Skeletal muscle satellite cell (primary cell): ENCODE measurements around the gene SOX13.

Source experiments
- H3K27me3 ChIP-seq: 2 replicates; pipeline ENCODE4 v1.7.0; 2013; ENCODE audit warnings: low read length; ENCODE audit not compliant: control insufficient read depth, insufficient read depth
- H3K36me3 ChIP-seq: 2 replicates; pipeline ENCODE4 v1.7.0; 2013; ENCODE audit warnings: mild to moderate bottlenecking, control low read depth, low read length; ENCODE audit not compliant: insufficient read depth
- H3K4me1 ChIP-seq: 2 replicates; pipeline ENCODE4 v1.7.0; 2013; ENCODE audit warnings: low read length; ENCODE audit not compliant: control insufficient read depth, insufficient read depth
- H3K4me2 ChIP-seq: 2 replicates; pipeline ENCODE4 v1.7.0; 2013; ENCODE audit warnings: mild to moderate bottlenecking, low read length
- H3K4me3 ChIP-seq: 2 replicates; pipeline ENCODE4 v1.7.0; 2013; ENCODE audit warnings: low read length
- H3K9ac ChIP-seq: 2 replicates; pipeline ENCODE4 v1.7.0; 2013; ENCODE audit warnings: mild to moderate bottlenecking, low read depth, low read length, moderate library complexity
- H3K9me3 ChIP-seq: replicated peaks from 2 replicates; pipeline ENCODE4 v1.7.0; 2013; ENCODE audit warnings: mild to moderate bottlenecking, control low read depth, low read length

Gene SOX13

GRCh38 chr1:204169858-204170257 lies 96.9 kb downstream of the SOX13 start:
- Histone ChIP-seq H3K9me3 (no peaks in the 10 kb centered on the region), H3K4me3 (no peak overlapping the region), H3K36me3 (no peaks in the 10 kb centered on the region), H3K4me1 (peaks cover 16% of the 10 kb centered on the region), H3K4me2 (no peak overlapping the region), H3K9ac (no peak overlapping the region), H3K27me3 (peaks cover 7% of the 10 kb centered on the region)

- peaks cover 16% of the 10 kb centered on the region for H3K4me1 ChIP-seq
- no peak overlapping the region for H3K4me2 ChIP-seq
- H3K27me3 ChIP-seq, result peaks cover 12% of the 10 kb centered on the region
- H3K4me3 ChIP-seq, result no peak overlapping the region
- no peaks in the 10 kb centered on the region for H3K9me3 ChIP-seq
- H3K36me3 ChIP-seq, result no peaks in the 10 kb centered on the region
- no peak overlapping the region for H3K9ac ChIP-seq
These were observed 97.7 kb downstream of the SOX13 start for GRCh38 chr1:204170494-204171155.

GRCh38 chr1:204171751-204172178 lies 98.8 kb downstream of the SOX13 start:
- no peaks in the 10 kb centered on the region for H3K9me3 ChIP-seq
- peaks cover 16% of the 10 kb centered on the region for H3K4me1 ChIP-seq
- H3K36me3 ChIP-seq, result no peaks in the 10 kb centered on the region
- H3K4me3 ChIP-seq, result no peak overlapping the region
- H3K4me2 ChIP-seq, result no peak overlapping the region
- peaks cover 21% of the 10 kb centered on the region for H3K27me3 ChIP-seq
- no peak overlapping the region for H3K9ac ChIP-seq

- no peak overlapping the region for H3K9ac ChIP-seq
- H3K36me3 ChIP-seq, result no peaks in the 10 kb centered on the region
- peaks cover 25% of the 10 kb centered on the region for H3K27me3 ChIP-seq
- no peak overlapping the region for H3K4me3 ChIP-seq
- no peak overlapping the region for H3K4me2 ChIP-seq
- no peaks in the 10 kb centered on the region for H3K9me3 ChIP-seq
- peaks cover 16% of the 10 kb centered on the region for H3K4me1 ChIP-seq
These were observed 99.6 kb downstream of the SOX13 start for GRCh38 chr1:204172404-204173029.

GRCh38 chr1:204174958-204175357 lies 102.0 kb downstream of the SOX13 start:
- Histone ChIP-seq H3K36me3 (no peaks in the 10 kb centered on the region), H3K4me2 (no peak overlapping the region), H3K4me3 (no peak overlapping the region), H3K9me3 (no peaks in the 10 kb centered on the region), H3K27me3 (peaks cover 49% of the 10 kb centered on the region), H3K9ac (no peak overlapping the region), H3K4me1 (peaks cover 16% of the 10 kb centered on the region)

- Histone ChIP-seq H3K9me3 (no peaks in the 10 kb centered on the region), H3K4me3 (no peak overlapping the region), H3K4me2 (no peak overlapping the region), H3K27me3 (peaks cover 58% of the 10 kb centered on the region), H3K9ac (no peak overlapping the region), H3K4me1 (peaks cover 16% of the 10 kb centered on the region), H3K36me3 (no peaks in the 10 kb centered on the region)
These were observed 103.1 kb downstream of the SOX13 start for GRCh38 chr1:204176049-204176448.

GRCh38 chr1:204177133-204177532 lies 104.2 kb downstream of the SOX13 start:
- Histone ChIP-seq H3K4me2 (no peak overlapping the region), H3K9me3 (no peaks in the 10 kb centered on the region), H3K27me3 (peaks cover 63% of the 10 kb centered on the region), H3K36me3 (no peaks in the 10 kb centered on the region), H3K4me1 (peaks cover 6% of the 10 kb centered on the region), H3K4me3 (no peak overlapping the region), H3K9ac (no peak overlapping the region)
